ENCODE measurements around the gene ALS2.

Gene ALS2

GRCh38 chr2:201754717-201755415, 25.9 kb downstream of the ALS2 start:
- DNase-seq (ENCODE audit: low read depth) = no peak

- DNase-seq (ENCODE audit: low read depth) = no peak
Observed at GRCh38 chr2:201751566-201751965, 29.2 kb downstream of the ALS2 start.

GRCh38 chr2:201746551-201746950, 34.2 kb downstream of the ALS2 start:
- no peak for DNase-seq (ENCODE audit: low read depth)

GRCh38 chr2:201735486-201735885, 45.2 kb downstream of the ALS2 start:
- DNase-seq (ENCODE audit: low read depth) = no peak

GRCh38 chr2:201734111-201734510, 46.6 kb downstream of the ALS2 start:
- DNase-seq (ENCODE audit: low read depth) = no peak

GRCh38 chr2:201733544-201733943, 47.2 kb downstream of the ALS2 start:
- no peak for DNase-seq (ENCODE audit: low read depth)

- DNase-seq (ENCODE audit: low read depth) = no peak
Observed at GRCh38 chr2:201730651-201731285, 50.0 kb downstream of the ALS2 start.

- no peak for DNase-seq (ENCODE audit: low read depth)
Observed at GRCh38 chr2:201715459-201715858, 65.3 kb downstream of the ALS2 start.

- DNase-seq (ENCODE audit: low read depth) = no peak
Observed at GRCh38 chr2:201712726-201713125, 68.0 kb downstream of the ALS2 start.

GRCh38 chr2:201709747-201710146, 71.0 kb downstream of the ALS2 start:
- DNase-seq (ENCODE audit: low read depth) = no peak

- DNase-seq (ENCODE audit: low read depth) = no peak
Observed at GRCh38 chr2:201709049-201709448, 71.7 kb downstream of the ALS2 start.

GRCh38 chr2:201707753-201708152, 73.0 kb downstream of the ALS2 start:
- peak; percentile 47 for DNase-seq (ENCODE audit: low read depth)

GRCh38 chr2:201707142-201707541, 73.6 kb downstream of the ALS2 start:
- DNase-seq (ENCODE audit: low read depth) = no peak

GRCh38 chr2:201704536-201704935, 76.2 kb downstream of the ALS2 start:
- no peak for DNase-seq (ENCODE audit: low read depth)

- DNase-seq (ENCODE audit: low read depth) = no peak
Observed at GRCh38 chr2:201701646-201702045, 79.1 kb downstream of the ALS2 start.

GRCh38 chr2:201699416-201699815, 81.3 kb downstream of the ALS2 start:
- DNase-seq (ENCODE audit: low read depth) = no peak

- DNase-seq (ENCODE audit: low read depth) = peak; percentile 32
Observed at GRCh38 chr2:201698588-201699226, 82.0 kb downstream of the ALS2 start, which contains the start of gene MPP4. TSS of gene MPP4 (minus strand) at chr2:201698644. CDS start at chr2:201693954, 4,690 bp downstream.

GRCh38 chr2:201697899-201698298, 82.8 kb downstream of the ALS2 start:
- DNase-seq (ENCODE audit: low read depth) = peak; percentile 65

- peak; percentile 44 for DNase-seq (ENCODE audit: low read depth)
Observed at GRCh38 chr2:201696151-201696659, 84.5 kb downstream of the ALS2 start.

- DNase-seq (ENCODE audit: low read depth) = no peak
Observed at GRCh38 chr2:201685156-201685555, 95.6 kb downstream of the ALS2 start.

GRCh38 chr2:201680743-201681142, 100.0 kb downstream of the ALS2 start:
- no peak for DNase-seq (ENCODE audit: low read depth)

- DNase-seq (ENCODE audit: low read depth) = no peak
Observed at GRCh38 chr2:201678401-201678800, 102.3 kb downstream of the ALS2 start.

GRCh38 chr2:201675454-201675853, 105.3 kb downstream of the ALS2 start:
- no peak for DNase-seq (ENCODE audit: low read depth)

All from fibroblast of gingiva (primary cell).